ENCODE measurements around the gene NES. TPM values are rescaled to one million over a fixed set of nuclear protein-coding genes. Genes with fewer than 3 reads are reported as not detected.

Gene NES
- total RNA-seq, 1 donor from 2014 or later: 56.8 TPM

DNA sequence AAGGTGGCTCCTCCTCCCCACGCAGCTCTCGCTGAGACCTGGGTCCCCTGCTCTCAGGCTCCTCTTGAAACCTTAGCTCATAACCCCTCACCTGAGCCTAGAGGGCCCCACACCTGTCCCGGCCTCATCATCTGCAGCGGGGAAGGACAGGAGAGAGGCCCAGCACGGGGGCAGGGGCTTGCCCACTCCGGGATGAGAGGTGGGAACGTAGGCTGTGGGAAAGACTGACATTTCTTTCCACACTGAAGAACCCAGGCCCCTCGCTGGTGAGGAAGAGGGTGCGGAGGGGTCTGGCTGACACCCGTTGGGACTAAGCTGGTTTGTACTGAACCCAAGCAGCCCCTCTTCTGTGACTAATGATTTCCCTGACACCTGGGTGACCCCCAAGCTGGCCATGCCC is 14.0 kb upstream of the NES start:
- H3K4me3 Mint-ChIP-seq: peak overlapping the region; percentile 74
- H3K27ac Mint-ChIP-seq: peak overlapping the region; percentile 94
- no peaks in the 10 kb centered on the region for H3K27me3 Mint-ChIP-seq (ENCODE audit: low read depth)
- peaks cover 60% of the 10 kb centered on the region for H3K4me1 Mint-ChIP-seq
- H3K36me3 Mint-ChIP-seq: peaks cover 4% of the 10 kb centered on the region
- no peaks in the 10 kb centered on the region for H3K9me3 Mint-ChIP-seq
- TF ChIP-seq, protein P1, sequence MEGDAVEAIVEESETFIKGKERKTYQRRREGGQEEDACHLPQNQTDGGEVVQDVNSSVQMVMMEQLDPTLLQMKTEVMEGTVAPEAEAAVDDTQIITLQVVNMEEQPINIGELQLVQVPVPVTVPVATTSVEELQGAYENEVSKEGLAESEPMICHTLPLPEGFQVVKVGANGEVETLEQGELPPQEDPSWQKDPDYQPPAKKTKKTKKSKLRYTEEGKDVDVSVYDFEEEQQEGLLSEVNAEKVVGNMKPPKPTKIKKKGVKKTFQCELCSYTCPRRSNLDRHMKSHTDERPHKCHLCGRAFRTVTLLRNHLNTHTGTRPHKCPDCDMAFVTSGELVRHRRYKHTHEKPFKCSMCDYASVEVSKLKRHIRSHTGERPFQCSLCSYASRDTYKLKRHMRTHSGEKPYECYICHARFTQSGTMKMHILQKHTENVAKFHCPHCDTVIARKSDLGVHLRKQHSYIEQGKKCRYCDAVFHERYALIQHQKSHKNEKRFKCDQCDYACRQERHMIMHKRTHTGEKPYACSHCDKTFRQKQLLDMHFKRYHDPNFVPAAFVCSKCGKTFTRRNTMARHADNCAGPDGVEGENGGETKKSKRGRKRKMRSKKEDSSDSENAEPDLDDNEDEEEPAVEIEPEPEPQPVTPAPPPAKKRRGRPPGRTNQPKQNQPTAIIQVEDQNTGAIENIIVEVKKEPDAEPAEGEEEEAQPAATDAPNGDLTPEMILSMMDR (IDR thresholded peaks at IDR 0.05; ENCODE audit: unreplicated experiment): no peak
- DNase-seq (ENCODE audit: low spot score in 2 of 2, unreplicated experiment in 2 of 2): no peak

DNA sequence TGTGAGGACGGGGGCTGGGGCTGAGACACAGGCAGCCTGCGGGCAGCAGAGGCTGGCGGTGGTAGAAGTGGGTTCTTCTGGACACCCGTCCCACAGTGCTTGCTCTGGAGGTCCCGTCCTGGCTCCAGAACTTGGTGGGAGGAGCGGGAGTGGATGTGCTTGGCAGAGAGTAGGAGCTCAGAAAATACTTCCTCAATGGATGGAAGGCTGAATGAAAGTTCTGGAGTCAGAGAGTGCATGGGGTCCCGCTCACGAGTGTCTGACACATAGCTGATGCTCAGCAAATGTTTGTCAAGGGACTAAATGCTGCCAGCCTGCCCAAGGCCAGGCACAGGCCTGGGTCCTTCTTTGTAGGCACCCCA is 13.4 kb upstream of the NES start:
- TF ChIP-seq, protein P1 (IDR thresholded peaks at IDR 0.05; ENCODE audit: unreplicated experiment): no peak
- H3K27me3 Mint-ChIP-seq (ENCODE audit: low read depth): no peaks in the 10 kb centered on the region
- H3K4me3 Mint-ChIP-seq: peak overlapping the region; percentile 74
- no peaks in the 10 kb centered on the region for H3K9me3 Mint-ChIP-seq
- H3K27ac Mint-ChIP-seq: peak overlapping the region; percentile 94
- no peak for DNase-seq (ENCODE audit: low spot score in 2 of 2, unreplicated experiment in 2 of 2)
- peaks cover 60% of the 10 kb centered on the region for H3K4me1 Mint-ChIP-seq
- peaks cover 4% of the 10 kb centered on the region for H3K36me3 Mint-ChIP-seq

DNA sequence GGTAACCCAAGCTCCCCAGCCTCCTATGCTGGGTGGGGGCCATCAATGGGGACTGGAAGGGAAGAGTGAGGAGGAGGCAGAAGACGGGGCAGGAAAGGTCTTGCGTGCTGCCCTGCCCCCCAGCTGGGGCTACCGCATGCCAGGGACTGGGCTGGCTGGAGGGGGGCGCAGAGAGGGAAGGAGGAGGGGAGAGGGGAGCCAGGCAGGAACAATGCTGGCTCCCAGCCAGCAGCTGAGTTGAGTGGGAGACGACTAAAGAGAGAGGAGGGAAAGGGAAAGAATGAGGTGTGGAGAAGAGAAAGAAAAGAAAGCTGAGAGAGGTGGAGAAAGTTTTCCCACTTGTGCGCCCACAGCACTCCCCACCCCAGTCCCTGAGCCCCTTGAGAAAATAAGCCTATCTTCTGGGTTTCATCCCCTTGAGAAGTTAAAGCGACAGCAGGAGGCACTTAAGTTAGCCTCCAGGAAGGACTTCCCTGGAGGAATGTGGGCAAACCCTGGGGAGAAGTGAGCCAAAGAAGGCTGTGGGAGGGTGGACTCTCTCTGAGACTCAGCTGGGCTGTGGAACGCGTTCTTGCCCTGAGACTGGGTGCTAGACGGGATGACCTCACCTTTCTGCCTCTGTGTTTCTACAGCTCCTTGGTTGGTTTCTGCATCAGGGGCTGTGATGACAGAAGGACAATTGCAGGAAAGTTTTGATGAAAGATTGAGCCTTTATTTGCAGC is 12.9 kb upstream of the NES start:
- no peaks in the 10 kb centered on the region for H3K27me3 Mint-ChIP-seq (ENCODE audit: low read depth)
- TF ChIP-seq, protein P1 (IDR thresholded peaks at IDR 0.05; ENCODE audit: unreplicated experiment): no peak
- DNase-seq (ENCODE audit: low spot score in 2 of 2, unreplicated experiment in 2 of 2): peak; percentile 75 to 77
- H3K4me1 Mint-ChIP-seq: peaks cover 60% of the 10 kb centered on the region
- peak overlapping the region; percentile 74 for H3K4me3 Mint-ChIP-seq
- H3K36me3 Mint-ChIP-seq: peaks cover 4% of the 10 kb centered on the region
- H3K9me3 Mint-ChIP-seq: no peaks in the 10 kb centered on the region
- peak overlapping the region; percentile 94 for H3K27ac Mint-ChIP-seq

DNA sequence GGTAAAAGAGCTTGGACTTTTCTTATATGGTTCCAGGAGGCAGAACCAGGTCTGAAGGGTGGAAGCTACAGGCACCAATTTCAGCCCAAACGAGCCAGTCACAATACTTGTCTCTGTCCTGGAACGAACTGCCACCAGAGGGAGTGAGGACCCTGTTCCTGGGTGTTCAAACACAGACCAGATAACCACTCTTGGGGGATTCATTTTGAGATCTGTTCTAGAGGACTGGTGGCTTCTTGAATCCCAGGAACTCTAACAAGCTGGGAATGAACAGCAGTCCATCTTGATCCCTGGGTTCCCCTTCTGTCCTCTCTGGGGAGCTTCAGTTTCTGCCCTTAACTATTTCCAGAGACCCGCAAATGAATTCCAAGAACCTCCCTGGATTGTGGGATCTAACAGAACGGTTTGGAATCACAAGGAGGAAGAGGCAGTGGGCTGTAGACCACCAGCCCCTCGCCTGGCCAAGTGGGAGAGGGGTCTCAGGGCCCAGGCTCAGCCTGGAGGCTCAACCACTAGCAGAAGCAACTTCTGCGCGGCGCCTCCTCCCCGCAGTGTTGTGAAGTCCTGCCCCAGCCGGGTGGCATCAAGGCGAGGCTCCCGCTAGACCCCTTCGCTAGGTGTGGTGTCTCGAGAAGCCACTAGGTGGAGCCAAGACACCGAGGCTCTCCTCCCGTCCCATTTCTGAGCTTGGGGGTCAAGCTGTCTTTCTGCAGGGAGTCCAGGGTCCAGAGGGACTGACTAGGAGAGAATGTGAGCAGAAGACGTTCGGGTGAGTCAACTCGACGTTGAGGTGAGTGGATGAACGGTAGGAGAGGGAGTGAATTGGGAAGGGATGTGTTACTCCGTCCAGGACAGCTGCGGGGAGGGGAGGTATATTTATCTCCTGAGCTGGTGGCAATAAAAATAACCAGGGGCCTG is 12.1 kb upstream of the NES start:
- H3K4me3 Mint-ChIP-seq: peak overlapping the region; percentile 74
- no peaks in the 10 kb centered on the region for H3K9me3 Mint-ChIP-seq
- peak overlapping the region; percentile 94 for H3K27ac Mint-ChIP-seq
- H3K27me3 Mint-ChIP-seq (ENCODE audit: low read depth): no peaks in the 10 kb centered on the region
- TF ChIP-seq, protein P1 (IDR thresholded peaks at IDR 0.05; ENCODE audit: unreplicated experiment): peak; percentile 92
- H3K4me1 Mint-ChIP-seq: peaks cover 55% of the 10 kb centered on the region
- peaks cover under 1% of the 10 kb centered on the region for H3K36me3 Mint-ChIP-seq
- DNase-seq (ENCODE audit: low spot score in 2 of 2, unreplicated experiment in 2 of 2): peak in 1 of 2 experiments; percentile 87

DNA sequence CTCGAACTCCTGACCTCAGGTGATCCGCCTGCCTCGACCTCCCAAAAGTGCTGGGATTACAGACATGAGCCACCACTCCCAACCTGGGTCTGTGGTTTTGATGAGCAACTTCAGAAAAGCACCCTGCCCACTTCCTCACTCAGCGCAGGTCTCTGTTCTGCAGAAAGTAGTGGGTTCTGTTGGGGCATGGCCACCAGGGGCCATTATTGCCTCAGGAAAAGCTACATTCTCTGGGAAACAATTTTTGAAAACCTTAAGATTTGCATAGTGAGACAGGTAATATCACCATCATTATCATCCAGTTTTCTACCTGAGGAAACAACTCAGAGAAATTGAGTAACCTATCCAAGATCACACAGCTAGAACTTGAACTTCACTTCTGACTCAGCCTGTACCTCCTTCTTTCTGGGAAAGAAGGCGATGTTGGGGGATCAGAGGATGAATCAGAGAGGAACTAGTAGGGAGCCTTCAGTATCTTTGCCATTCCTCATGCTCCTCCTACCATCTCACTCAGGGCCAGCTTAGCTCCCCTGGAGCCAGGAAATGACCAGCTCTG is 7.1 kb upstream of the NES start:
- no peak overlapping the region for H3K4me3 Mint-ChIP-seq
- TF ChIP-seq, protein P1 (IDR thresholded peaks at IDR 0.05; ENCODE audit: unreplicated experiment): no peak
- peaks cover 13% of the 10 kb centered on the region for H3K27me3 Mint-ChIP-seq (ENCODE audit: low read depth)
- no peaks in the 10 kb centered on the region for H3K9me3 Mint-ChIP-seq
- no peak overlapping the region for H3K27ac Mint-ChIP-seq
- H3K36me3 Mint-ChIP-seq: no peaks in the 10 kb centered on the region
- H3K4me1 Mint-ChIP-seq: peaks cover 5% of the 10 kb centered on the region
- no peak for DNase-seq (ENCODE audit: low spot score in 2 of 2, unreplicated experiment in 2 of 2)

Data from mesothelial cell of epicardium (in vitro differentiated cells).